ENCODE measurements around the gene SASH1.
A peak's percentile ranks its signal among the peaks of the same experiment; 100 is the strongest.

Gene SASH1

GRCh38 chr6:148457843-148458159, 115.2 kb downstream of the SASH1 start:
- no peak for DNase-seq (ENCODE audit: low spot score)

DNA sequence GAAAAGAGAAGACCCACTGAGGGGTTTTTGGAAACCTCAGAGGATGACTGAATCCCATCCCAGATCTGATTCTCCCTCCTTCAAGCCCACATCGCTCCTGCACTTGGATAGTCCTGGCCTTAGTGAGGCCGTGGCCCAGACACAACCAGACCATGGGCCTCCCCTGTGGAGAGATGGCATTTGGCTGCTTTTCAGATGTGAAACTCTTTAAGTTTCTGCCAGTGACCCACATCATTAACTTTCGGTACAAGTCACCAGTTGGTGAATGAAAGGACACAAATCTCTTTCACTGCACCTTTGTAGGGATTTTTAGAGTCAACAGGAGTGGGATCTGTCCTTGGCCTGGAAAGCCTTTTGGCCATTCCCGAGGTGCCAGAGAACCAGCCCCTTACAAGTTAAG, 116.6 kb downstream of the SASH1 start:
- DNase-seq (ENCODE audit: low spot score), result no peak

DNA sequence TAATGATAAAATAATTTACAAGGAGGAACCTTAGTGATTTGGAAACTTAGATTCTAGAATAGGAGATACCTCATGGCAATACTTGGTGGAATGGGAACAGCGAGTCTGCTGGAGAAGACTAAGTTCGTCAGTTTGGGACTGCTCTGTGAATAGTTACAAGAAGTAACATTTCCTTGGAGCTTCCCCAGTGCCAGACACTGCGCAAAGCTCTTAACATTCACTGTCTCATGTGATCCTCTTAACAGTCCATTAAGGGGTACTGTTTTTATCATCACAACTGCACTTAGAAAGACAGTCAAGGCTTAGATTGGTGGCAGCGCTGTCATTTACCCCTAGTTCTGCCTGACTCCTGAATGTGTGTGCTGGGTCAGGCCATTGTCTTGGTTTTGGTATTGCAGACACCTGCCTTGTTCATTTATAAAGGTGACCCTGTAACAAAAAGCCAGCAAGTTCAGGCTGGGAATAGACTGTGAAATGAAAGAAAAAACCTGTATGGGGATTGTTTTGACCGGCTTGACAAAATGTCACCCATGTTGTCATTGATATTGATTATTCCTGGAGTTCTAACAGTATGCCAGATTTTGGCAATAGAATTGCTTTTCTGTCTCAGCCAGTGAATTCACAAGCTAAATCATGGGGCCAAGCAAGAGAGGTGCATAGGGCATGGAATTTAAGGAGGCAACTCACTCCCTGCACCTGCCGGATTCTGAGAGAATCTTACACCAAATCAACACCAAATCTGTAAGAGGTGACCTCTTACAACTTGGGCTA, 118.4 kb downstream of the SASH1 start:
- no peak for DNase-seq (ENCODE audit: low spot score)

- DNase-seq (ENCODE audit: low spot score), result no peak
Observed at GRCh38 chr6:148461986-148462577, 119.4 kb downstream of the SASH1 start.

GRCh38 chr6:148463671-148464070, 121.0 kb downstream of the SASH1 start:
- DNase-seq (ENCODE audit: low spot score), result no peak

DNA sequence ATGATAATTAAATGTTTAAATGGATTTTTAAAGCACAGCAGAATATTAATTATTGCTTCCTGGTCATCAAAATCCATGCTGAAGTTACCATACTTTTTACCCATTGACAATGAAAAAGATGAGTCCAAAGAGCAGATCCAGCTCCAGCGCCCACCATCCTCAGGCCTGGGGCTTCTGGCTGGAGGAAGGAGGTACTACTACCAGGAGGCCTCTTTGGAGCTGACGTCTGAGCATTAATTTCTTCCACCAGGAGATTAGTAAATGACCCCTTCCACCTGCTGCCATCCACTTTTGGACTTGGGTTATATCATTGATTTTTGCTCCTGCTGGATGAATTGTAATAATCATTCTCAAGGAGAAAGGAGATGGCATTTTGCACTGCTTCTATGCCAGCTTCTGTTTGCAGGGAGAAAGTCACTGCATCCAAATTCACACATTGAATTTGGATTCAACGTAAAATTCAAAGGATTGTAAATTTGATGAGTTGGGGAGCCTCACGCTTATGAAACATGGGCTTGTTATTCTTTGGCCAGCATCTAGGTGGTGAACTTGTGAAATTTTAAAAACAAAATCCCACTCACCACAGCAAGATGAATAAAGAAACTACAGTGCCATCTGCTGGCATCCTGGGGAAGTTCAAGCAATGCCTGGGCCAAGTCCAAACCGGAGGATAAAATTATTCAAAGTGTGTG, 121.8 kb downstream of the SASH1 start:
- DNase-seq (ENCODE audit: low spot score), result peak; percentile 11

DNA sequence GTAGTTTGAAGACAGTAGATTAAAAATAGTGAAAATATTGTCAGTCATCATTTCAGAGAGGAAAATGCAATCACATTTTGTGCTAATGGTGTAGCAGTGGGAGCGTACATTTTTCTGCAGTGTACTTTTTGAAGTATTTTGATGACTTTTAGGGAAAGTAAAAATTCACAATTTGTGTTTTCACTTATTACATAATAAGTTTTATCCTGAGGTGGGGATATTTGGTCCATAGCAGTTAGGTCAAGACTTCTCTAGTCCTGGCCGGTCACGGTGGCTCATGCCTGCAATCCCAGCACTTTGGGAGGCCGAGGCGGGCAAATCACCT, 122.3 kb downstream of the SASH1 start:
- DNase-seq (ENCODE audit: low spot score), result no peak

DNA sequence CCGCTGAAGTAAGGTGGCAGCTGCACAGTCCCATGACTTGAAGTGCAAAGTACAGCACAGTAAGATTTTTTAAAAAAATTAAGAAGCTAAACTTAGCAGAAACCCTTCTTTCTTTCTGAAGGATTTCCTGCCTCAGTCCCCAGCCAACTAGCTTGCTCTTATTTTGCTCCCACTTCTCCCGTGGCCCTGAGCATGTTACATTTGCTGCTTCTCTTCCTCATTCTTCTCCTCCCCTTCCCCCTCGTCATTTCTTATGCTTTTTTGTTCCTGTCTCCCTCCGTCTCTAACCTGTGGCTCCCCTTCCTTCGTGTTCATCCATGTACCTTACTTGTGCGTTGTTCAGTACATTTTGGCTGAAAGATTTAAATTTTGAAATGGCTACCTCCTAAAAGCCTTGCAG, 123.0 kb downstream of the SASH1 start:
- no peak for DNase-seq (ENCODE audit: low spot score)

DNA sequence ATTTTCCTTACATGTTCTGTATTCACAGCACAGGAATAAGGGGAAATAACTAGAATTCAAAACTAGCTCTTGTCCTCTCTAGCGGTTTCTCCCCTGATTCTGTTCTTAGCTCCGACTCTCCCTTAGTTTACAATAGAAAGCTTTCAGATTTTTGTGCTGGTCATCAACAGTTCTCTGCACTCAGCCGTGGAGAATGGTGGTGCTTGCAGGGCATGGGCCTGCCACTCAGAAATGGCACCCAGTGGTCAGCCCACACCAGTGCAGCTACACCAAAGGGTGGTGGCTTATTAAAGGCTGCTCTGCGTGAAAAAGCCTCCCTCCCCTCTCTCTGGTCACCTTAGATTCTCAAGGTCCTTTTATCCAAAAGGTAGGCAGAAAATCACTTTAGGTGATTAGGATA, 123.5 kb downstream of the SASH1 start:
- DNase-seq (ENCODE audit: low spot score), result no peak

- no peak for DNase-seq (ENCODE audit: low spot score)
Observed at GRCh38 chr6:148467926-148468325, 125.3 kb downstream of the SASH1 start.

GRCh38 chr6:148470156-148470555, 127.5 kb downstream of the SASH1 start:
- DNase-seq (ENCODE audit: low spot score), result no peak

DNA sequence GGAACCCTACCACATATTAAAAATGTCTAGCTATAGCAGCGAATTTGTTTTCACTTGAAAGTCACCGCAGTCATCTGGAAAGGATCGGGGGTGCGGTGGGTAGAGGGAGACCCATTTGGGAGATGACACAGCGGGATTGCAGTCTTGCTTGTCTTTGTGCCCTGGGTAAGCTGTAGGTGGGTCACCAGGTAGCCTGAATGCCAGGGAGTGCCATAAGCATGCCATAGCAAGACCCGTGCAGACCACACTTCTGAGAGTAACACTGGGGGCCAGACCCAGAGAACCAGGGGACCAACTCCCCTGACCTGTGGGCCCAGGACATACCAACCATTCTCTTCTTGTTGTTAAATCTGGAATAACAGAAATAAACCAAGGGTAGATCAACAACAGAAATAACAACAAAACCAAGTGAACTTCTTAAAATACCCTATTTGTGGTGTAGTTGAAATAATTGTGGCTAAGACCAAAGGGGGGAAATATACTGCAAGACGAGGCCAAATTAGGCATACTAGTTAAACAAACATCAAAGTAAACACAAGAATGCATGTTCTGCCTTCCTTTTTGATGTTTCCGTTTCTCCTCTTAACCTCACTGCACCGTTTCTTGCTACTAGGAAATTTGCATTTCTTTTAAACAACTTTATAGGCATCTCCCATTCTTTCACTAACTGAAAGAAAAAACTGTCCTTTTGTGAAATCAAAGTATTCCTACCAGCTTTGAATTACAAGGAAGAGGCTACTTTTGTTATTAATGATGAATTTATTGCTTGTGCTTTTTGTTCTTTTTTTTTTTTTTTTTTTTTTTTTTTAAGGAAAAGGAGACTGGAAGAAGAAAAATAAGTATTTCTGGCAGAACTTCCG, 128.2 kb downstream of the SASH1 start:
- no peak for DNase-seq (ENCODE audit: low spot score)

DNA sequence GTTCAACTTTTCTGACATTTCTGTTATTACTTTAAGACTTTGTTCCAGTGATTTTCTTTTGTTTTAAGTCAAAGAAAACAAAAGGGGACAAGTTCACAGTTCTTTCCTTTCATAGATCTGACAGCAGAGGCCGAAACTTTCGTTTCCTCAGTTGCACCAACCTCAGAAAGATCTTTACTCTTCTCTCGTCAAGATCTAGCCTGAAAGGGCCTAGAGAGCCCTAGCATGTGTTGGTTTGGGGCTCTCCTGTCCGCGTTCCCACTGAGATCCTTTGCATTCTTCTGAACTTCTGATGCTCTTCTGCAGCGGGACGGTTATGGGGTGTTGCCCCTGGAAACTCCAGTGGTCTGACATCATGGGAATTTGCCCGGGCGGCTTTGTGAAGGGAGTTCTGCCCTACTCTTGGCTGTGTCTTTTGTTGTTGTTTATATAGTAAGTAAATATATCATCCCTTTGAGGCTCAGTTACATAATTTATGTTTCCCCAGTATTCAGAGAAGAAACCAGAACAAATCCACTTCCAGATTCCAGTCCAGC, 129.1 kb downstream of the SASH1 start:
- no peak for DNase-seq (ENCODE audit: low spot score)

GRCh38 chr6:148472171-148473105, 129.8 kb downstream of the SASH1 start:
- DNase-seq (ENCODE audit: low spot score), result no peak

GRCh38 chr6:148479497-148479896, 136.9 kb downstream of the SASH1 start:
- DNase-seq (ENCODE audit: low spot score), result no peak

DNA sequence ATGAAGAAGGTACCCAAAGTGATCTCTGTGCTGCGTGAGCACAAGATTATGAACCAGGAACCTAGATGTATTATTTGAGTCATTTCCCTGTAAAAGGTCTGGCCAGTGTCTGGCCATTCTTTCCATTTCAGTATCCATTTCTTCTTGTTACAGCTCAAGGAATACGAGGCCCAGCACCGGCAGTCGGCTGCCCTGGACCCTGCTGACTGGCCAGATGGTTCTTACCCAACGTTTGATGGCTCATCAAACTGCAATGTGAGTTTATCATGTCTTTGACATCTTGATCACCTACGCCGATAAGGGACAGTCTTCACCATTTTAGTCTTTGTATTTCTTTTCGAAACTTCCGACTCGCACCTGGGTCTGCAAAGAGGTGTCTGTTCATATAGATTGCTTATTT, 144.8 kb downstream of the SASH1 start:
- no peak for DNase-seq (ENCODE audit: low spot score)

DNA sequence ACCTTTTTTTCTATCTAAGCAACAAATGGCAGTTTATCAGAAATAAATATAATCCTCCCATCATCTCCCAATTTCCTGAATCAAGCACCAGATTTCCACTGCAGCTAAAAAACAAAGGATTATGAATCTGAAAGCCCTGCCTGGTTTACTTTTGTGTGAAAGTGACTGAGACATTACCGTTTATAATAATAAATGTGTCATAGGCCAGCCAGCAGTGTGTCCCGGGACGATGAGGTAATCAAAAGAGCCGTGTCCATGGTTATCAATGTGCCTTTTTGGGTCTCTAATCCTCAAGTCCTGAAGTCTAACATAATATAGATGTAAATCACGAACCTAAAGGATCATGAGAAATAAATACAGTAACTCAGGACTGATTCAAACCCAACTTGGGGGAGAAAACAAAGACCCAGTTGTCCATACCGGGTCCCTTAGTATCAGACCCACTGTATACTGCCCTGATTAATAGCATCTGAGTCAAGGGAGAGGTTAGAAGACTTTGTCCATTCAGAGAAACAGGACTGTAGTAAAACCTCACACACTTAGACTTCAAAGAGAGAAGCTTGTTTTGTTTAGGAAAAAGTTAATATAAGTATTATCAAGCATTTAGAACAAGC, 149.1 kb downstream of the SASH1 start:
- no peak for DNase-seq (ENCODE audit: low spot score)

- DNase-seq (ENCODE audit: low spot score), result no peak
Observed at GRCh38 chr6:148492654-148493290, 150.1 kb downstream of the SASH1 start.

- DNase-seq (ENCODE audit: low spot score), result no peak
Observed at GRCh38 chr6:148493424-148493823, 150.8 kb downstream of the SASH1 start.

- DNase-seq (ENCODE audit: low spot score), result no peak
Observed at GRCh38 chr6:148494226-148494625, 151.6 kb downstream of the SASH1 start.

Measured in hematopoietic multipotent progenitor cell treated with erythropoietin and hydrocortisone succinate and interleukin-3 and kit ligand, for 17 days (in vitro differentiated cells).